NT2/D1 (cell line): ENCODE measurements around the gene FGFBP2.

ENCODE experiments used
- DNase-seq: peaks from one replicate; pipeline ENCODE4 v3.0.0-alpha.2; 2011; ENCODE audit warnings: low read depth, low spot score
- H3K27me3 ChIP-seq: 2 replicates; pipeline ENCODE4 v1.6.0; 2011; ENCODE audit warnings: mild to moderate bottlenecking; ENCODE audit not compliant: insufficient read length, insufficient read depth
- H3K36me3 ChIP-seq: 2 replicates; pipeline ENCODE4 v1.6.1; 2011; ENCODE audit warnings: mild to moderate bottlenecking, low read length, mixed read lengths; ENCODE audit not compliant: insufficient read depth, insufficient read length
- H3K4me1 ChIP-seq: 2 replicates; pipeline ENCODE4 v1.5.1; 2011; ENCODE audit not compliant: insufficient read depth, insufficient read length
- H3K4me3 ChIP-seq: 2 replicates; pipeline ENCODE4 v1.5.1; 2011; ENCODE audit warnings: low read depth; ENCODE audit not compliant: insufficient read length
- H3K9ac ChIP-seq: 2 replicates; pipeline ENCODE4 v1.6.0; 2011; ENCODE audit warnings: low read depth; ENCODE audit not compliant: insufficient read length
- H3K9me3 ChIP-seq: 2 replicates; pipeline ENCODE4 v1.5.1; 2011; ENCODE audit warnings: mild to moderate bottlenecking, low read length; ENCODE audit not compliant: insufficient read depth
- SUZ12 ChIP-seq: IDR thresholded peaks from 2 replicates; pipeline ENCODE4 v1.6.1; 2011; ENCODE audit not compliant: insufficient read length, insufficient read depth; ENCODE audit errors: extremely low read depth
- YY1 ChIP-seq: IDR thresholded peaks from 2 replicates; pipeline ENCODE4 v1.6.1; 2011; ENCODE audit not compliant: insufficient read length, insufficient read depth
- ZNF274 ChIP-seq: IDR thresholded peaks from 2 replicates; pipeline ENCODE4 v1.6.1; 2011; ENCODE audit warnings: mild to moderate bottlenecking, low read depth, low read length

The FGFBP2 gene

DNA sequence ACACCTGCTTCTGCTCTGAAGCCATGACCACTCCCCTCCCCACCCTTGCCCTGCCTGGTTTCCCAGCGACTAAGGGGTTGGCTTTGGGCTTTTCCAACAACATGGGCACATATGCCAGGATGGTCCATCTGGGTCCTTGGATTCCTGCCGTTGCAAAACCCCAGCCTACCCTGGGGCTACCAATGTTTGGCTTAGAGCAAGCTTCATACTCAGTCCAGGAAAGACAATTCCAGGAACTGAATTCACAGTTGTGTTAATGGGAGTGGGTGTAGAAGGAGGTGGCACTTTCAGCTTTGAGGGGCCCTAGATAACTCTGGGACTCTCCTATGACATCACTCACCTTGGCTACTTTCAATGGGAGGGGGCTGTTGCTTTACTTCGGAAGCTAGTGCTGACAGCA, 33.4 kb downstream of the FGFBP2 start:
- TF ChIP-seq ZNF274: no peak
- no peak for TF ChIP-seq SUZ12
- H3K9ac ChIP-seq: no peak overlapping the region
- no peaks in the 10 kb centered on the region for H3K36me3 ChIP-seq
- no peak overlapping the region for H3K4me3 ChIP-seq
- no peaks in the 10 kb centered on the region for H3K27me3 ChIP-seq
- no peak for DNase-seq
- H3K4me1 ChIP-seq: no peaks in the 10 kb centered on the region
- H3K9me3 ChIP-seq: no peaks in the 10 kb centered on the region

DNA sequence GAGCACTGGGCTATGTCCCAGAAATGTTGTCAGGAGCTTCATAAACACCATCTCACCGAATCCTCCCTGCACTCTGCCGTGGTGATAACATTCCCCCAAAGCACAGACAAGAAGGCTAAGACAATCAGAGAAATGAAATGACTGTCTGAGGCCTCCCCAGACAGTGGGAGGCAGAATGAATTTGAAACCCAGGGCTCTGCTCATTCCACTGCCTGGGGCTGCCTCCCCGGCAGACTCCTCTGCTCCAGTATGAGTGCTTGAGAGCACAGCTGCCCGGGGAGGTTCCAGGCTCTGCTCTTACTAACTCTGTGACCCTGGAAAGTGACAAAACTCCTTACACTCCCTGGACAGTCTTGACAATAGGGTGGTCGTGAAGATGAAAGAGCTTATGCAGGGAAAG, 34.1 kb downstream of the FGFBP2 start:
- Histone ChIP-seq H3K4me3 (no peak overlapping the region), H3K27me3 (no peaks in the 10 kb centered on the region), H3K9me3 (no peaks in the 10 kb centered on the region), H3K4me1 (no peaks in the 10 kb centered on the region), H3K36me3 (no peaks in the 10 kb centered on the region), H3K9ac (no peak overlapping the region)
- DNase-seq: no peak
- TF ChIP-seq ZNF274: no peak
- no peak for TF ChIP-seq SUZ12
- TF ChIP-seq YY1: no peak

GRCh38 chr4:15926486-15926885, 36.5 kb downstream of the FGFBP2 start:
- TF ChIP-seq SUZ12 (no peak), YY1 (no peak), ZNF274 (no peak)
- Histone ChIP-seq H3K4me1 (no peaks in the 10 kb centered on the region), H3K4me3 (no peak overlapping the region), H3K9ac (no peak overlapping the region), H3K9me3 (no peaks in the 10 kb centered on the region), H3K27me3 (no peaks in the 10 kb centered on the region), H3K36me3 (no peaks in the 10 kb centered on the region)
- no peak for DNase-seq

DNA sequence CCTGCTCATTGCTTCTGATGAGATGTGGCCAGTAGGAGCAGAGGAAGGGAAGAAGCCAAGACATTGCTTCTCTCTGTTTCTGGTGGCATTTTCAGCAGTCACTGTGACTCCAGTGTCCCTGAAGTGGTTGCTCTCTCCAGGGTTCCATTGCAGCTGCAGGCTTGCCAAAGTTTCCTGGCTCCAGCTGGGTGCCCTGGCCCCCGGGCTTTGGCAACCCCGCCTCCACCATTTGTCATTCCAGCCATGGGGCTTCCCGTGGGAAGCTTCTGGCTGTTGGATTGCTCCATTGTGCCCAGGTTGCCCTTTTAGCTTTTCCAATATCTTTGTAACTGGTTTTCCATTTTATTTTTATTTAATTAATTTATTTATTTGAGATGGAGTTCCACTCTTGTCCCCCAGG, 37.1 kb downstream of the FGFBP2 start:
- Histone ChIP-seq H3K9ac (no peak overlapping the region), H3K4me1 (no peaks in the 10 kb centered on the region), H3K27me3 (no peaks in the 10 kb centered on the region), H3K9me3 (no peaks in the 10 kb centered on the region), H3K36me3 (no peaks in the 10 kb centered on the region), H3K4me3 (no peak overlapping the region)
- no peak for DNase-seq
- no peak for TF ChIP-seq ZNF274
- TF ChIP-seq SUZ12: no peak
- TF ChIP-seq YY1: no peak

DNA sequence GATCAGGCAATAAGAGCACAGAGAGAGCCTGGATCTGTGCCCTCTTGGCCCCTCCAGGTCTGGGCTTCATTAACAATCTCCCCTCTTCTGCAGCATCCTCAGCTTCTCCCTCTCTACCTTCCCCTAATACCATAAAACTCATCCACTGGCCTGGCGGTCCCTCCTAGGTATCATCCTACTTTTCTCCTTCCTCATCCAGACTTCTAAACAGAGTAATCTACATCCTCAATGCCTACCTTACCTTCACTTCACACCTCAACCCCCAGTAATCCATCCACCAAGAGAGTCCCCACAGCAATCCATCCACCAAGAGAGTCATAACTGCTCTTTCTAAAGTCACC, 41.4 kb downstream of the FGFBP2 start:
- H3K9ac ChIP-seq: no peak overlapping the region
- H3K4me3 ChIP-seq: no peak overlapping the region
- no peaks in the 10 kb centered on the region for H3K27me3 ChIP-seq
- no peak for DNase-seq
- no peaks in the 10 kb centered on the region for H3K9me3 ChIP-seq
- no peaks in the 10 kb centered on the region for H3K36me3 ChIP-seq
- H3K4me1 ChIP-seq: no peaks in the 10 kb centered on the region
- no peak for TF ChIP-seq YY1
- TF ChIP-seq ZNF274: no peak
- TF ChIP-seq SUZ12: no peak

- no peaks in the 10 kb centered on the region for H3K36me3 ChIP-seq
- H3K9ac ChIP-seq: no peak overlapping the region
- no peaks in the 10 kb centered on the region for H3K9me3 ChIP-seq
- no peaks in the 10 kb centered on the region for H3K27me3 ChIP-seq
- TF ChIP-seq ZNF274 (no peak), SUZ12 (no peak), YY1 (no peak)
- DNase-seq: no peak
- H3K4me3 ChIP-seq: no peak overlapping the region
- no peaks in the 10 kb centered on the region for H3K4me1 ChIP-seq
These were observed 42.0 kb downstream of the FGFBP2 start for GRCh38 chr4:15920723-15921591.

GRCh38 chr4:15918484-15919129, 44.4 kb downstream of the FGFBP2 start:
- no peak for DNase-seq
- no peak overlapping the region for H3K9ac ChIP-seq

More at GRCh38 chr4:15918484-15919129, 44.4 kb downstream of the FGFBP2 start:
- no peaks in the 10 kb centered on the region for H3K36me3 ChIP-seq
- TF ChIP-seq SUZ12 (no peak), ZNF274 (no peak), YY1 (no peak)
- H3K4me3 ChIP-seq: no peak overlapping the region
- no peaks in the 10 kb centered on the region for H3K4me1 ChIP-seq
- no peaks in the 10 kb centered on the region for H3K9me3 ChIP-seq
- H3K27me3 ChIP-seq: no peaks in the 10 kb centered on the region
